GDM1 (cell line): Measurements from ENCODE around the gene EPB41.
"Not testable (repeated sequence)": the region's sequence is repeated elsewhere in the genome, so short reads cannot be mapped to it uniquely, and the experiment has no call there.

Source experiments
- DNase-seq: peaks from one replicate; lab custom pipeline; 2025; lab: John Stamatoyannopoulos, UW

Gene EPB41

DNA sequence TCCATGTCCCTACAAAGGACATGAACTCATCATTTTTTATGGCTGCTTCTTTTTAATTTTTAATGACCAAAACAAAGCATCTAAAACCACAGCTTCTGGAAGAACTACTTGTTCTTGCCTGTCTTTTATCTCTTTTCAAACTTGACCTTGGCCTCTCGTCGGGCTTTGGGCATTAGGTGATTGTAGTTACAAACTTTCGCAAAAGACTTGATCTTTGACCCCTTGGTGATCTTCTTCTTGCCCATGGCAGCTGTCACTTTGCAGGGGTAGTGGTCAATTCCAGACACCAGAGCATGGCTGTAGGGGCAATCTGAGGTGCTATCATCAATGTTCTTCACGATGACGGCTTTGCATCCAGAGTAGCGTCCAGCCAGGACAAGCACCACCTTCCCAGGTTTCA is 67.8 kb downstream of the EPB41 start:
- DNase-seq: no peak

DNA sequence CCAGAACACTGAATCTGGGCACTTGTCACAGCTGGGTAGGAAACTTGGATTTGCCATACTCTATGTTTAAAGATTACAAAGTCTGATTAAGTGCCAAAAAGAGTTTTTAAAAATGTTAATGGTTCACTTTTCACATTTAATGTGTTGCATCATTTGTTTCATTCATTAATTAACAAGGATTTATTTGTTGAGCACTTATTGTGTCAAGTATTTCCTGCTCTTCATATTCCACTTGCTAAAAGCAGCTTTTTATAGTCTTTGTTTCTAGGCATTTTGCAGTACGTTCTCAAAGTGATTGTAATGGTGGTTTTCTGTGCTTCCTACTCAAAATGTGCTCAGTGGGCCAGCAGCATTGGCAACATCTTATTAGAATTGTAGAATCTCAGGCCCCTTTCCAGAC is 68.7 kb downstream of the EPB41 start:
- DNase-seq: no peak

DNA sequence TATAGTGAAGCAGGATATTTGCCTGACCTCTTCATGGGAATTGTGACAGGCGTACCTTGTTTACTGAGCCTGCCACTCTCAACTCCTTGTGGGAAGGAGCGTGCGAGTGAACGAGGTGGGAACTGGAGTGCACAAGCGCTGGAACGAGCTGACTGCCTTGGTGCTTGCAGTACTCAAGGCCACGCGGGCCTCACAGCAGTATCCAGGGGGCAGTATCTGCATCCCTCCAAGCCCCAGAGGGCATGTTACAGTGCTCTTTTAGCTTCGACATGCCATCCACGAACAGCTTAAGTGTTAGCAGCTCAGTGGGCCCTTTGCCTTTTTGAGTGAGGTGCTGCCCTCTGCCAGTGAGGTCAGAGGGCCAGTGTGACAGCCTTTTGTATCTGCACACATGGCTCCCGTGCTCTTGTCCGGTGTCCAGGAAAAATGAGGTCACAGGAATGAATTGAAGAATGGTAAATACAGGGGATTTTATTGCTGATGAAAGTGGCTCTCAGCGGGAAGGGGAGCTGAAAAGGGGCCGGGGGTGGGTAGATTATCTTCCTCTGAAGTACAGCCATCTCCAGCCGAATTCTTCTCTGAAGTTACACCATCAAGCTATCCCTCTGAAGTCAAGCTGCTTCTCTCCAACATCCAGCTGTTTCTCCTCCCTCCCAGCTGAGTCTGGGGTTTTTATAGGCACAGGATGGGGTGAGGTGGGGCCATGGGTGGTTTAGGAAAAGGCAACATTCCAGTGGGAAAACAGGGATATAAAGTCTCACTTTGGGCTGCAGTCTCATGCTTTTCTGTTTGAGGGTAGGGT is 69.3 kb downstream of the EPB41 start:
- DNase-seq: no peak

- DNase-seq: no peak
These were observed 69.9 kb downstream of the EPB41 start for GRCh38 chr1:28984311-28984684.

DNA sequence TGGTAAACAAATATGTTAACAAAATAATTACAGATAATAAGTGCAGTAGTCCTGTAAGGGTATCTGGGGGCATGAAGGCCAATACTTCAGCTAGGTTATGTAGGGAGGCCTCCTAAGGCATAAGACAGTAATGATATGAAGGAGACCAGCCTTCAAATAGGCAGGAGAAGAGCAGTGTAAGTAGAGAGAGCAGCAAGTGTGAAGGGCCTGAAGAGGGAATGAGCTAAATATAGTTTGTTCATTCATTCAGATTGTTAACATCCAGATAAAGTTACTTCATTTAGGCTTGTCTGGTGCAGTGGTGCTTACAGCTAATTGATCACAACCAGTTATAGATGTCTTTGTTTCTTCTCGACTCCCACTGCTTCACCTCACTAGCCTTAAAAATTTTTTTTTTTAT is 71.1 kb downstream of the EPB41 start:
- DNase-seq: no peak

DNA sequence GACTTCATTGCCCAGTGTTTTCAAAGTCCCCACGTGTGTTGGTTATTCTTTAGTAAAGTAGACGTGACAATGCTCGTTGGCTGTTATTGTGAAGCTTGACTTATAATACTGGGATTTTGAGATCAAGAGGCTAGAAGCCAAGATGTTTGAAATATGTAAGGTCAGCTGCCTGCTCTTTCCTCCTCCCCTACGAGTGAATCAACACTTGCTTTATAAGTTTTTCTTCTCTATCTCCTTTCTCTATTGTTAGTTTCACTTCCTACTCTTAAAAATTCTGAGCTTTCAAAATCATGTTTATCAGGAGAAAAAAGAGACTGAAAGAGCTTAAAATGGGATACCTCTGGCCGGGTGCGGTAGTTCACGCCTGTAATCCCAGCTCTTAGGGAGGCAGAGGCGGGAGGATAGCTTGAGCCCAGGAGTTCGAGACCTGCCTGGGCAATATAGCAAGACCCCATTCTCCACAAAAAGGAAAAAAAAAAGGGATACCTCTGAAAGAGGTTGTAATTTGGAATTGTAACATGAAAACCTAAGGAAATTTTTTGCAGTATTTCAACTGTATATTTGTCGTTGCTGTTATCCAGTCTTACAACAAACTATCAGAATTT is 72.0 kb downstream of the EPB41 start:
- DNase-seq: no peak

- no peak for DNase-seq
These were observed 88.4 kb downstream of the EPB41 start for GRCh38 chr1:29002792-29003191.

GRCh38 chr1:29004288-29004687 is 89.9 kb downstream of the EPB41 start:
- DNase-seq: no peak

GRCh38 chr1:29004798-29005197 is 90.4 kb downstream of the EPB41 start:
- no peak for DNase-seq

DNA sequence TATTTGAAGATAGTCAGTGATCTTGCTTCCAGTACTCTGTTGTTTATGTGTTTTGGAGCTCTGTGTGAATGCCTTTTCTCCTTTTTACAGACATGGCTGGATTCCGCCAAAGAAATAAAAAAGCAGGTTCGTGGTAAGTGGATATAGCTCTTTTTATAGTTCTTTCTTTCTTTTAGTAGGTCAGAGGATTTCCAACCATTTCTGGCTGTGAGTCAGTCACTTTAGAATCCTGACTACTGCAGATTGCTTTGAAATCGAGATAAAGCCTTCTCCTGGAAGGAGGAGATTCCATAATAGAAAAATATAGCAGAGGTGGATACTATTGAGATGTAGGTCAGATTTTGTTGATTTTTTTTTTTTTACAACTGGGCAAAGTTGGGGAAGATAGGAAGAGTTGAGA is 97.4 kb downstream of the EPB41 start:
- no peak for DNase-seq

GRCh38 chr1:29017235-29017634 is 102.9 kb downstream of the EPB41 start:
- DNase-seq: no peak

- no peak for DNase-seq
These were observed 103.8 kb downstream of the EPB41 start for GRCh38 chr1:29017975-29018712.

GRCh38 chr1:29022620-29023019 is 108.3 kb downstream of the EPB41 start:
- DNase-seq: no peak

DNA sequence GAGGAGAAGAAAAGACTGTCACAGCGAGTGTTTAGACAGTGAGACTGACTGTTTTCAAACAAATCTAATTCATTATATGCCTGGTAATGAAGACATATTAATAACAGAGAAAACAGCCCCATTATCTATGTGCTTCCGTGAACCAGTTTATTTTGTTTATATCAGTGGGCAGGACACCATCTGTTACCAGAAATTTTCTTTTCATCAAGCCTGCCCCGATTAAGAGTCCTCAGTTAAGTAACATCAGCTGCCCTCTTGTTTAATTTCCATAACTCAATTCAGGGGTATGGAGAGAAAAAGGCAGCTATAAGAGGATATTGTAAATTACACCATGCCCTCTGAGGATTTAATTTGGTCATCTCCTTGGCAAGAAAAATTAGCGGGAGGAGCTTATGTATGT is 115.3 kb downstream of the EPB41 start:
- DNase-seq: no peak

DNA sequence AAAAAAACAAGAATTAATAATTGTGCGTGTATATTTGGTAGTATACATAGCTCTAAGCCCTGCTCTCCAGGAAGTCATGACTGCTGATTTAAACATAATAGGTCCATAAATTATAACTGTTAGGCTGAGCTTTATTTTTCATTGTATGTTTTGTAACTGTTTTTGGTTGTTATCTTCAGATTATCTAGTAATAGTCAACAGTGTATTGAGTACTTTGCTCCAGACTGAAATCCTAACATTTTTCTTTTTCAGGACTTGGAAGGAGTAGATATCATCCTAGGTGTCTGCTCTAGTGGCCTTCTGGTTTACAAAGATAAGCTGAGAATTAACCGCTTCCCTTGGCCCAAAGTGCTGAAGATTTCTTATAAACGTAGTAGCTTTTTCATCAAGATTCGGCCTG is 118.5 kb downstream of the EPB41 start:
- DNase-seq: no peak

GRCh38 chr1:29033829-29034466 is 119.6 kb downstream of the EPB41 start:
- DNase-seq: no peak

DNA sequence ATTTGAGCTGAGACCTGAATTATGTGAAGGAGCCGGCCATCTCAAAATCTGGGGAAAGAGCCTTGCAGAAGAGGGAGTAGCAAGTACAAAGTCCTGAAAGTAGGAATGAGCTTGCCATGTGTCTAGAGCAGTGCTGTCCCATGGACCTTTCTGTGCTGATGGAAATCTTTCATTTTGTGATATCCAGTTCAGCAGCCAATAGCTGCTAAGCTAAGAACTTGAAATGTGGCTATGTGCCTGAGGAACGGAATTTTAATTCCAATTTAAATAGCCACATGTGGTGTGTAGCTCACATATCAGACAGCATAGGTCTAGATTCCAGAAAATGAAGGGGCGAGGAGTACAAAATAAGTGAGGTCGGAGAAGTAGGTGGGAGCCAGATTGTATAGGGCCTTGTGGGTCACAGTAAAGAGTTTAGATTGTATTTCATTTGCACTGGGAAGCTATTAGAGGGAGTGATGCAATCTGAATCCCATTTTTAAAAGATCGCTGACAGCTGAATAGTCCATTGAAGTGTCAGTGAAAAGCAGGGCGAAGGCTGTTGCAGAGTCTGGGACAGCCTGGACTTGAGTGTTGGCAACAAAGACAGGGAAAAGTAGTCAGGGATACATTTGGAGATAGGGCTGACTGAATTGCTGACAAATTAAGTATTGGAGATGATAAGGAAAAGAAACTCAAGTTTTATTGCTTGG is 129.1 kb downstream of the EPB41 start:
- DNase-seq: no peak

DNA sequence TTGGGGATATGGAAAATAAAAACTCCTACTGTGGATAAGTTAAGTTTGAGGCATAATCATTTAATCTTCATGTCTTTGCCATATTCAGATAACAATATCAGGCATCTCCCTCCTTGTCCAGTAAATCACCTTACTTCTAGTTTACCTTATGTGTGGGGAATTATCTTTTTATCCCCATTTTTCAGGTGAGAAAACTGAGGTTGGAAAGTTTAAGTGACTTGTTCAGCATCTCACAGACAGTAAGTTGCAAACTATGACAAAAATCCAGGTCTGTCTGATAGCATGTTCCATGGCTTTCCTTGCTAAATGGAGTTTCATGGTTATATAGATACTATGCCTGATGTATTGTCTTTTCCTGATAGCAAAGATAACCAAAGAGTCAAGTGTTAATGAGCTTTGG is 129.6 kb downstream of the EPB41 start:
- no peak for DNase-seq

DNA sequence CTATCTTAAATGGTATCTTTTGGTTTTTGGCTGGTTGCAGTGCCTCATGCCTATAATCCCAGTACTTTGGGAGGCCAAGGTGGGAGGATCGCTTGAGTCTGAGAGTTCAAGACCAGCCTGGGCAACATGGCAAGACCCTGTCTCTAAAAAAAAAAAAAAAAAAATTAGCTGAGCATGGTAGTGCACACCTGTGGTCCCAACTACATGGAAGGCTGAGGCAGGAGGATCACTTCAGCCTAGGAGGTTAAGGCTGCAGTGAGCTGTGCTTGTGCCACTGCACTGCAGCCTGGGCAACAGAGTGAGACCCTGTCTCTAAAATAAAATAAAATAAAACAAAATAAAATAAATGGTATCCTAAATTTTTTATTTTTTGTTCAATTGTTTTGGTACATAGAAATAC is 131.3 kb downstream of the EPB41 start:
- DNase-seq: not testable (repeated sequence)

GRCh38 chr1:29047142-29047541 is 132.8 kb downstream of the EPB41 start:
- no peak for DNase-seq

DNA sequence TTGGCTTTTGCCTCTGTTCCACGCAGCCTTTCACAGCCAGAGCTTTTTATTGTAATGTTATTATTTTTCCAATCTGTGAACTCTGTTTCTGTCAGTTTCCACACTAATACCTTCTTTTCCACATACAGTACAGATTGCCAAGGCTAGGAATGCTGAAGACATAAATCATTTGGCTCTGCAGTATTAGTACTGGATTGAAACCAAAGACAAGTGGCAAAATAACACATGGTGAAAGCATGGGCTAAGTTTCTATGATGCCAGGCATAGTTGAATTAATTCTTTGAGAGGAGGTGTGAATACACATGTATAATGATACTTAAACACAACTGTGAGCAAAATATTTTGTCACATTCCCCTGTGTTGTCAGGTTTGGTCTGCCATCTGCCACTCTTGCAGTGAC is 135.8 kb downstream of the EPB41 start:
- DNase-seq: no peak

DNA sequence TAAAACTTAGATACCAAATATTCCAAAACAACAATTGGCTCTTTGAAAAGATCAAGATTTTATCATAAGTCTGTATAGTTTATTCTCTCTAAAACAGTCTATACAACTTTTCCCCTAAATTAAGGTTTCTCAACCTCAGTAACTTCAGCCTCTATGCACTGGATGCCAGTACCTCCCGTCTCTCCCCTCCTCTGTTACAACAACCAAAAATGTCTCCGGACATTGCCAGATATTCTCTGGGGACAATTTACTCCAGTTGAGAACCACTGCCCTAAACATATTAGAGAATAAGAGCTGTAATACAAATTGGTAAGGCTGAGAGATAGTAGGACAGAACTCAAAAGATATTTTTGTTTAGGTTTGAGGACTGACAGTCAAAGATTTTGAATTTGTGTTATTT is 137.7 kb downstream of the EPB41 start:
- no peak for DNase-seq
